GM23338 (cell line): ENCODE data around the gene NDE1. TPM values are rescaled to one million over a fixed set of nuclear protein-coding genes. Genes with fewer than 3 reads are reported as not detected.

Experiments
- ATAC-seq: fragments of 200-7000 bp; cut with Tn5 transposase; 3 replicates; pipeline ENCODE4 v1.9.1; 2020
- DNase-seq: peaks from one replicate; pipeline ENCODE4 v3.0.0-alpha.2; 2015; ENCODE audit warnings: low spot score
- H2AFZ ChIP-seq: fragments of 200-600 bp; sonication (generic); 2 replicates; pipeline ENCODE4 v1.8.0; 2016; ENCODE audit warnings: antibody characterized with exemption, mild to moderate bottlenecking, moderate library complexity
- H3F3A ChIP-seq: fragments of 200-600 bp; sonication (generic); replicated peaks from 2 replicates; pipeline ENCODE4 v1.8.0; 2017; ENCODE audit warnings: antibody characterized with exemption, mixed run types, low read depth
- H3K27ac ChIP-seq: fragments of 200-600 bp; sonication (generic); 2 replicates; pipeline ENCODE4 v1.6.1; 2016; ENCODE audit warnings: low read depth
- H3K27me3 ChIP-seq: fragments of 200-600 bp; sonication (generic); 2 replicates; pipeline ENCODE4 v1.8.0; 2016; ENCODE audit warnings: mild to moderate bottlenecking, mixed run types, moderate library complexity; ENCODE audit not compliant: insufficient read depth
- H3K36me3 ChIP-seq: fragments of 200-600 bp; sonication (generic); 2 replicates; pipeline ENCODE4 v1.8.0; 2016; ENCODE audit warnings: mild to moderate bottlenecking; ENCODE audit not compliant: insufficient read depth
- H3K4me1 ChIP-seq: fragments of 200-600 bp; sonication (generic); 2 replicates; pipeline ENCODE4 v1.8.0; 2016; ENCODE audit warnings: mild to moderate bottlenecking, moderate library complexity; ENCODE audit not compliant: insufficient read depth
- H3K4me2 ChIP-seq: fragments of 200-600 bp; sonication (generic); 2 replicates; pipeline ENCODE4 v1.7.1; 2017; ENCODE audit warnings: mixed run types
- H3K4me3 ChIP-seq: fragments of 200-600 bp; sonication (generic); 2 replicates; pipeline ENCODE4 v1.6.1; 2016; ENCODE audit warnings: mixed run types
- H3K79me2 ChIP-seq: fragments of 200-600 bp; sonication (generic); replicated peaks from 2 replicates; pipeline ENCODE4 v1.8.0; 2017; ENCODE audit warnings: mild to moderate bottlenecking; ENCODE audit not compliant: insufficient read depth
- H3K9me2 ChIP-seq: fragments of 200-600 bp; sonication (generic); 2 replicates; pipeline ENCODE4 v1.8.0; 2017; ENCODE audit not compliant: insufficient read depth
- H4K20me1 ChIP-seq: fragments of 200-600 bp; sonication (generic); replicated peaks from 2 replicates; pipeline ENCODE4 v1.8.0; 2017; ENCODE audit warnings: mild to moderate bottlenecking; ENCODE audit not compliant: insufficient read depth
- H3K27ac Mint-ChIP-seq: 2 replicates; pipeline ENCODE4 v1.8.0; 2020; ENCODE audit warnings: inconsistent platforms, mild to moderate bottlenecking, moderate library complexity, mixed read lengths
- H3K27me3 Mint-ChIP-seq: 3 replicates; pipeline ENCODE4 v1.8.0; 2022; ENCODE audit warnings: low read depth, mild to moderate bottlenecking, moderate library complexity, mixed read lengths, inconsistent platforms; ENCODE audit not compliant: insufficient read depth, poor library complexity
- H3K36me3 Mint-ChIP-seq: 3 replicates; pipeline ENCODE4 v1.8.0; 2021; ENCODE audit warnings: low read depth, mild to moderate bottlenecking, inconsistent platforms, moderate library complexity, mixed read lengths
- H3K4me1 Mint-ChIP-seq: 3 replicates; pipeline ENCODE4 v1.8.0; 2020; ENCODE audit warnings: mild to moderate bottlenecking, inconsistent platforms, mixed read lengths
- H3K4me3 Mint-ChIP-seq: 3 replicates; pipeline ENCODE4 v1.8.0; 2021; ENCODE audit warnings: moderate library complexity, mild to moderate bottlenecking, inconsistent platforms, mixed read lengths
- H3K9me3 Mint-ChIP-seq: 3 replicates; pipeline ENCODE4 v1.8.0; 2020; ENCODE audit warnings: moderate library complexity, mild to moderate bottlenecking, inconsistent platforms, mixed read lengths
- CREB1 ChIP-seq: fragments of 250-450 bp; sonication (Bioruptor Pico); IDR thresholded peaks from 2 replicates; pipeline ENCODE4 v1.5.0; 2020; ENCODE audit warnings: low read depth, mild to moderate bottlenecking, moderate library complexity
- CTCF ChIP-seq, 2 experiments: fragments of 200-600 bp in 1 of 2; sonication (generic) in 1 of 2; conservative IDR thresholded peaks; 2 replicates each; pipeline versions ENCODE4 v1.5.1 to v1.6.1; 2016 to 2017; ENCODE audit warnings: antibody characterized with exemption in 2 of 2, low read depth in 2 of 2, mild to moderate bottlenecking in 2 of 2, moderate library complexity in 1 of 2
- ETS1 ChIP-seq: IDR thresholded peaks from 2 replicates; pipeline ENCODE4 v1.6.1; 2016; ENCODE audit warnings: antibody characterized with exemption
- EZH2 ChIP-seq: fragments of 200-600 bp; sonication (generic); IDR thresholded peaks from one replicate; pipeline ENCODE4 v1.8.0; 2017; ENCODE audit warnings: antibody characterized with exemption, mild to moderate bottlenecking, low read depth; ENCODE audit not compliant: unreplicated experiment
- EZH2phosphoT487 ChIP-seq: fragments of 200-600 bp; sonication (generic); IDR thresholded peaks from one replicate; pipeline ENCODE4 v1.8.1; 2018; ENCODE audit warnings: antibody characterized with exemption; ENCODE audit not compliant: unreplicated experiment
- JUNB ChIP-seq: IDR thresholded peaks from one replicate; pipeline ENCODE4 v1.6.1; 2016; ENCODE audit warnings: antibody characterized with exemption; ENCODE audit not compliant: unreplicated experiment
- NANOG ChIP-seq: IDR thresholded peaks from 2 replicates; pipeline ENCODE4 v1.6.1; 2016; ENCODE audit warnings: antibody characterized with exemption, borderline replicate concordance
- POLR2AphosphoS5 ChIP-seq: IDR thresholded peaks from 2 replicates; pipeline ENCODE4 v1.6.1; 2016; ENCODE audit warnings: antibody characterized with exemption, low read depth
- REST ChIP-seq: IDR thresholded peaks from one replicate; pipeline ENCODE4 v1.6.1; 2018; ENCODE audit warnings: antibody characterized with exemption; ENCODE audit not compliant: unreplicated experiment
- STAT1 ChIP-seq: IDR thresholded peaks from one replicate; pipeline ENCODE4 v1.6.1; 2016; ENCODE audit warnings: antibody characterized with exemption; ENCODE audit not compliant: unreplicated experiment
- ZNF114 ChIP-seq: fragments of 250-450 bp; sonication (Bioruptor Pico); IDR thresholded peaks from 2 replicates; pipeline ENCODE4 v1.5.0; 2020; ENCODE audit warnings: mild to moderate bottlenecking, moderate library complexity
- ZNF331 ChIP-seq: fragments of 250-450 bp; sonication (Bioruptor Pico); IDR thresholded peaks from 2 replicates; pipeline ENCODE4 v1.5.0; 2020; ENCODE audit warnings: low read depth, mild to moderate bottlenecking, moderate library complexity
- ZNF462 ChIP-seq: fragments of 250-450 bp; sonication (Bioruptor Pico); IDR thresholded peaks from 2 replicates; pipeline ENCODE4 v1.5.0; 2020; ENCODE audit warnings: mild to moderate bottlenecking, moderate library complexity
- polyA plus RNA-seq: library from polyadenylated mRNA; unstranded; fragments of >200 nt; fragmentation: Nextera tagmentation; extraction: Ambion mirVana; gene quantifications from 2 replicates; pipeline ENCODE4 v1.2.1, GENCODE V29; 2016
- total RNA-seq: library from RNA; depleted of rRNA; stranded (reverse); fragments of >200 nt; shearing (Covaris generic); gene quantifications from 2 replicates; pipeline ENCODE4 v1.2.3, GENCODE V29; 2014

Gene NDE1
- total and polyA plus RNA-seq, 2 experiments from 2014 or later: 13.0 to 22.9 TPM

GRCh38 chr16:15653227-15653626 lies 3.2 kb downstream of the NDE1 start:
- Histone ChIP-seq H3K4me1 (no peaks in the 10 kb centered on the region), H3K27me3 (no peaks in the 10 kb centered on the region), H4K20me1 (peaks cover 12% of the 10 kb centered on the region), H3K79me2 (peaks cover 67% of the 10 kb centered on the region), H3K9me2 (no peaks in the 10 kb centered on the region), H3K27ac (no peak overlapping the region), H2AFZ (no peak overlapping the region), H3K4me2 (no peak overlapping the region), H3K4me3 (no peak overlapping the region), H3F3A (peaks cover 11% of the 10 kb centered on the region), H3K36me3 (no peaks in the 10 kb centered on the region)
- Mint-ChIP-seq H3K27me3 (peaks cover 21% of the 10 kb centered on the region), H3K4me3 (no peak overlapping the region), H3K36me3 (peaks cover 9% of the 10 kb centered on the region; the same call in 2 of the 3 replicates), H3K9me3 (no peaks in the 10 kb centered on the region), H3K27ac (no peak overlapping the region), H3K4me1 (peaks cover 3% of the 10 kb centered on the region; the same call in 1 of the 3 replicates)
- ATAC-seq (no peak), DNase-seq (no peak)
- TF ChIP-seq ZNF114 (CRISPR knock-in tag): no peak
- no peak for TF ChIP-seq JUNB
- TF ChIP-seq CTCF (conservative IDR thresholded peaks at IDR 0.05; ENCODE audit: low read depth in 2 of 2): no peak
- no peak for TF ChIP-seq ETS1
- no peak for TF ChIP-seq CREB1
- no peak for TF ChIP-seq EZH2phosphoT487
- no peak for TF ChIP-seq EZH2
- TF ChIP-seq STAT1: no peak
- TF ChIP-seq POLR2AphosphoS5: no peak
- no peak for TF ChIP-seq ZNF462
- no peak for TF ChIP-seq REST
- TF ChIP-seq ZNF331: no peak
- TF ChIP-seq NANOG: no peak
